GM06990 (cell line): ENCODE results near the gene TMPRSS6.

Source experiments
- DNase-seq: peaks from one replicate; pipeline ENCODE4 v3.0.0-alpha.2; 2011; ENCODE audit not compliant: insufficient read length; ENCODE audit errors: extremely low read depth
- H3K27me3 ChIP-seq: replicated peaks from 2 replicates; pipeline ENCODE4 v1.6.0; 2011; ENCODE audit warnings: low read length; ENCODE audit not compliant: control insufficient read depth, insufficient read depth
- H3K36me3 ChIP-seq: 2 replicates; pipeline ENCODE4 v1.5.1; 2011; ENCODE audit warnings: low read length; ENCODE audit not compliant: control insufficient read depth, insufficient read depth
- H3K4me3 ChIP-seq: replicated peaks from 2 replicates; pipeline ENCODE4 v1.5.1; 2011; ENCODE audit warnings: low read depth, mild to moderate bottlenecking, control low read depth, low read length
- TF ChIP-seq, protein P1 (sequence below): IDR thresholded peaks from 2 replicates; pipeline ENCODE4 v1.5.1; 2011; ENCODE audit warnings: low read length, control low read depth, mild to moderate bottlenecking, inconsistent platforms; ENCODE audit not compliant: insufficient read depth, poor library complexity, severe bottlenecking

Gene TMPRSS6

DNA sequence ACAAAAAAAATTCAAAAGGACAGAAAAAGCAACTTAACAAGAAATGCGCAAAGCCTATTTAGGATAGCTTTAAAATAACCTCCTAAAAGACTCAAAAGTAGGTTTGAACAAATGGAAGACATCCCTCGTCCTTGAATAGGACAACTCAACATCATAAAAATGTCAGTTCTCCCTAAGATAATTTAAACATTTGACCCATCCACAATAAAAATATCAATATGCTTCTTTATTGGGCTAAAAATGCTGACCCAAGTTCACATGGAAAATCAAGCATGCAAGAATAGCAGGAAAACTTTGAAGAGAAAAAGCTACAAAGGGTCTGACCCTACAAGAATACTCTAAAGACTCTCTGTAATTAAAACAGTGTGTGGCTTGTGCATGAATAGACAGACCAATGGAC is 70.0 kb downstream of the TMPRSS6 start:
- no peak for DNase-seq
- no peaks in the 10 kb centered on the region for H3K36me3 ChIP-seq
- H3K4me3 ChIP-seq, result no peak overlapping the region
- H3K27me3 ChIP-seq, result no peaks in the 10 kb centered on the region
- TF ChIP-seq, protein P1, sequence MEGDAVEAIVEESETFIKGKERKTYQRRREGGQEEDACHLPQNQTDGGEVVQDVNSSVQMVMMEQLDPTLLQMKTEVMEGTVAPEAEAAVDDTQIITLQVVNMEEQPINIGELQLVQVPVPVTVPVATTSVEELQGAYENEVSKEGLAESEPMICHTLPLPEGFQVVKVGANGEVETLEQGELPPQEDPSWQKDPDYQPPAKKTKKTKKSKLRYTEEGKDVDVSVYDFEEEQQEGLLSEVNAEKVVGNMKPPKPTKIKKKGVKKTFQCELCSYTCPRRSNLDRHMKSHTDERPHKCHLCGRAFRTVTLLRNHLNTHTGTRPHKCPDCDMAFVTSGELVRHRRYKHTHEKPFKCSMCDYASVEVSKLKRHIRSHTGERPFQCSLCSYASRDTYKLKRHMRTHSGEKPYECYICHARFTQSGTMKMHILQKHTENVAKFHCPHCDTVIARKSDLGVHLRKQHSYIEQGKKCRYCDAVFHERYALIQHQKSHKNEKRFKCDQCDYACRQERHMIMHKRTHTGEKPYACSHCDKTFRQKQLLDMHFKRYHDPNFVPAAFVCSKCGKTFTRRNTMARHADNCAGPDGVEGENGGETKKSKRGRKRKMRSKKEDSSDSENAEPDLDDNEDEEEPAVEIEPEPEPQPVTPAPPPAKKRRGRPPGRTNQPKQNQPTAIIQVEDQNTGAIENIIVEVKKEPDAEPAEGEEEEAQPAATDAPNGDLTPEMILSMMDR, result no peak

- TF ChIP-seq, protein P1, result no peak
- no peaks in the 10 kb centered on the region for H3K27me3 ChIP-seq
- no peaks in the 10 kb centered on the region for H3K36me3 ChIP-seq
- H3K4me3 ChIP-seq, result no peak overlapping the region
- DNase-seq, result no peak
Observed at GRCh38 chr22:37037669-37038068, 71.8 kb downstream of the TMPRSS6 start.

- H3K27me3 ChIP-seq, result no peaks in the 10 kb centered on the region
- H3K4me3 ChIP-seq, result no peak overlapping the region
- TF ChIP-seq, protein P1, result no peak
- DNase-seq, result no peak
- no peaks in the 10 kb centered on the region for H3K36me3 ChIP-seq
Observed at GRCh38 chr22:37036655-37037377, 72.7 kb downstream of the TMPRSS6 start.

- H3K36me3 ChIP-seq, result no peaks in the 10 kb centered on the region; the same call in 1 of the 2 replicates
- H3K4me3 ChIP-seq, result no peak overlapping the region
- no peak for DNase-seq
- TF ChIP-seq, protein P1, result no peak
- no peaks in the 10 kb centered on the region for H3K27me3 ChIP-seq
Observed at GRCh38 chr22:37033605-37034430, 75.7 kb downstream of the TMPRSS6 start.

GRCh38 chr22:37032535-37033460 is 76.7 kb downstream of the TMPRSS6 start:
- TF ChIP-seq, protein P1, result no peak
- H3K27me3 ChIP-seq, result no peaks in the 10 kb centered on the region
- DNase-seq, result no peak
- H3K4me3 ChIP-seq, result no peak overlapping the region
- no peaks in the 10 kb centered on the region; the same call in 1 of the 2 replicates for H3K36me3 ChIP-seq
